HL-60/S4 (cell line): ENCODE results near the gene MON1A.

ENCODE experiments used
- in situ Hi-C: fragments of 300-500 bp; cut with MboI; formaldehyde crosslinking; loops from 2 replicates; pipeline ENCODE4 v1.14.3; 2022; ENCODE audit warnings: low sequenced_read_pairs

Gene MON1A

GRCh38 chr3:49896345-49896744 is 33.3 kb downstream of the MON1A start:
- in situ Hi-C loops = no loop called here

GRCh38 chr3:49895791-49896190 is 33.8 kb downstream of the MON1A start:
- in situ Hi-C loops = no loop called here

GRCh38 chr3:49889296-49889695 is 40.3 kb downstream of the MON1A start:
- in situ Hi-C loops = no loop called here

- in situ Hi-C loops = no loop called here
These were observed 42.7 kb downstream of the MON1A start for GRCh38 chr3:49886922-49887265.

GRCh38 chr3:49883998-49884397 is 45.6 kb downstream of the MON1A start:
- in situ Hi-C loops = no loop called here

- in situ Hi-C loops = no loop called here
These were observed 47.4 kb downstream of the MON1A start for GRCh38 chr3:49882166-49882565.

GRCh38 chr3:49880581-49881315 is 48.9 kb downstream of the MON1A start:
- in situ Hi-C loops = no loop called here

GRCh38 chr3:49879721-49880120 is 49.9 kb downstream of the MON1A start:
- in situ Hi-C loops = no loop called here

GRCh38 chr3:49878686-49879085 is 50.9 kb downstream of the MON1A start:
- in situ Hi-C loops = no loop called here

GRCh38 chr3:49877716-49878115 is 51.9 kb downstream of the MON1A start:
- in situ Hi-C loops = no loop called here

- in situ Hi-C loops = no loop called here
These were observed 53.0 kb downstream of the MON1A start for GRCh38 chr3:49876567-49876966.

GRCh38 chr3:49873623-49874022 is 56.0 kb downstream of the MON1A start:
- in situ Hi-C loops = no loop called here

- in situ Hi-C loops = no loop called here
These were observed 56.8 kb downstream of the MON1A start for GRCh38 chr3:49872801-49873281.

GRCh38 chr3:49871531-49872153 is 58.0 kb downstream of the MON1A start:
- in situ Hi-C loops = no loop called here

- in situ Hi-C loops = no loop called here
These were observed 60.0 kb downstream of the MON1A start, which contains the start of gene CAMKV for GRCh38 chr3:49869525-49870126. Gene CAMKV (minus strand): TSS chr3:49869906. CDS start chr3:49862388, 7,518 bp downstream.

GRCh38 chr3:49868862-49869466 is 60.6 kb downstream of the MON1A start:
- in situ Hi-C loops = no loop called here

GRCh38 chr3:49867871-49868321 is 61.7 kb downstream of the MON1A start:
- in situ Hi-C loops = no loop called here

GRCh38 chr3:49867400-49867799 is 62.2 kb downstream of the MON1A start:
- in situ Hi-C loops = no loop called here

GRCh38 chr3:49865198-49865784 is 64.3 kb downstream of the MON1A start:
- in situ Hi-C loops = no loop called here

GRCh38 chr3:49864505-49864904 is 65.1 kb downstream of the MON1A start:
- in situ Hi-C loops = no loop called here
